Renal cortex interstitium (tissue), 11 donors: ENCODE data around the gene ING1. TPM values are rescaled to one million over a fixed set of nuclear protein-coding genes. Genes with fewer than 3 reads are reported as not detected.
A peak's percentile ranks its signal among the peaks of the same experiment; 100 is the strongest.
"Not testable (repeated sequence)": the region's sequence is repeated elsewhere in the genome, so short reads cannot be mapped to it uniquely, and the experiment has no call there.

Experiments used
- DNase-seq, 11 donors: peaks; one replicate each; pipeline ENCODE4 v3.0.0-alpha.2; 2013; ENCODE audit warnings: low read depth in 9 of 11, low spot score in 4 of 11; ENCODE audit errors: extremely low read depth in 1 of 11
- polyA plus RNA-seq, 3 donors: library from polyadenylated mRNA; unstranded; fragments of 120-200 nt; gene quantifications; one replicate each; pipeline ENCODE4 v1.2.1, GENCODE V29; 2013; ENCODE audit not compliant: insufficient read length in 3 of 3

Gene ING1
- polyA plus RNA-seq, 3 donors = 25.8 to 31.7 (median 30.8) TPM

DNA sequence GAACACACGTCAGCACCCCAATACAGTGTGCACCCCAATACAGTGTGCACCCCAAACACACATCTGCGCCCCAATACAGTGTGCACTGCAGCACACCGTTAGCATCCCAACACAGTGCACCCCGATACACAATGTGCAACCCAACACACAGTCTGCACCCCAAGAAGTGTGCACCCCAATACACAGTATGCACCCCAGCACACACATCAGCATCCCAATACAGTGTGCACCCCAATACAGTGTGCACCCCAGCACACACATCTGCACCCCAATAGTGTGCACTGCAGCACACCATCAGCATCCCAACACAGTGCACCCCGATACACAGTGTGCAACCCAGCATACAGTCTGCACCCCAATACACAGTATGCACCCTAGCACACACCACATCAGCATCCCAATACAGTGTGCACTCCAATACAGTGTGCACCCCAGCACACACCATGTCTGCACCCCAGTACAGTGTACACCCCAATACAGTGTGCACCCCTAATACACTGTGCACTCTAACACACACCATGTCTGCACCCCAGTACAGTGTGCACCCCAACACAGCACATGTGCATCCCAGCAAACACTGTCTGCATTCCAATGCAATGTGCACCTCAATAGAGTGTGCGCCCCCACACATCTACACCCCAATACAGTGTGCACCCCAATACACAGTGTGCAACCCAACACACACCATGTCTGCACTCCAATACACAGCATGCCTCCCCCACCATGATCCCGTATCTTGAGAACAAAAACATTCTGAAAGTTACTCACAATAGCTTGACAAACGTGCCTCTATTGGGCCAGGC is 6.7 kb upstream of the ING1 start:
- DNase-seq = no peak

- DNase-seq = peak in 9 of 11 donors; percentile 74 to 91 (median 87)
Observed at GRCh38 chr13:110712081-110712848, 1.2 kb upstream of the ING1 start.

DNA sequence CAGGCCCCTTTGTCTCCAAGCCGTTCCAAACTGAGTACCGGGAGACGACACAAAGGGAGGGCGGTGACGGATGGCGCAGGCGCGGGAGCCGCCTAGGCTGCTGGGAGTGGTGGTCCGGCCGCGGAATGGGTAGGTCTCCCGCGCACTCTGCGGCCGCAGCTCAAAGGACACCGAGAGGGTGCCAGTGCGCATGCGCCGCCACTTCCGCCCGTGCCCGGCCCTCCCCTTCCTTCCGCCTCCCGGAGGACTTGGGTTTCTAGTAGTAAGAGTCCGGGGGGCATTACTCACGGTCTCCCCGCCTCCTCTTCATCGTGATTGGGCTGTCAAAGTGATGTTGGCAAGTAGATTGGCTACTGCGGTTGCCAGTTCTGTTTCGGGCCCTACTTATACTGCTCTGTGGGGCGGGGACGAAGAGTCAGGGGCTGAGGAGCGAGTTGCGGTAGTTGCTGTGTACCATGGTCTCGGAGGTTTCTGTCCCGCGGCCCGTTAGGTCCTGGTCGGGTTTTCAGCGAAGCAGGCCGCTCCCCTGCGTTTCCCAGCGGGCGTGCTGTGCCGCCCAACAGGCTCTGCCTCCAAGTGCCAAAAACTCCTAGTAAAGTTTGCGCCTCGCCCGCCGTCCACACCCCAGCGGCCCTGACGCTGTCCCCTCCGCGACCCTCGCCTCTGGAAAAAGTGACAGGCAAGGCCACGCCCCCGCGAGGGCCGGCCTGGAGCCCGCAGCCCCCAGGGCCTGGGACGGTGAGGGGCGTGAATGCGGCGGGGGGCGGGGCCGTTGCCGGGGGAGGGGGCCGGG is 455 bp upstream of the ING1 start:
- DNase-seq = peak; percentile 98 to 100 (median 99)

GRCh38 chr13:110713981-110714796 is 689 bp downstream of the ING1 start:
- peak in 6 of 11 donors; percentile 37 to 56 (median 47) for DNase-seq

DNA sequence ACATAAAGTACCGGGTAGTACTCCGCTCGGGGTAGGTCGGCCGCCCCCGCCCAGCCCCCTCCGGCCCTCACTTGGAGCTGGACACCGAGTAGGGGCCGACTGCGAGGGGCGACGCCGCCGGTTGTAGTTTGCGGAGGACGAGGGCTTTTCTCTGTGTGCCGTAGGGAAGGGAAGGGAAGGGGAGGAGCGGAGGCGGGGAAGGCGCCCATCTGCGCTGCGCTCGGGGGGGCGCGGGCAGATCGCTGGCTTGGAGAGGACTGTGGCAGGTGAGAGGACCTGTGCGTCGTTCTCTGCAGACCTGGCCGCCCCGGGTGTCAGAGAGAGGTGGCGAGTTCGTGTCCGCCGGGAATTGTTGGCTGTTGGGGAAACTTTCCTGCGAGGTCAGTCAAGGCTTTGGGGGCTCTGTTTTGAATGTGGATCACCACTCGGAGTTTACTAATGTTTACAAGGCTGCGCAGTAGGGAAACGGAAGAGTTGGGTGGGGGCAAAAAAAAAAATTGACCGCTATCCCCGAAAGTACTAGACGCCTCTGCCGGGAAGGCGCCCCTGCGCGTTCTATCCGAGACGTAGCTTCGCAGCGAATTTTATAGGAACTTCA is 1.4 kb downstream of the ING1 start:
- DNase-seq = peak in 4 of 11 donors; percentile 34 to 47 (median 38)

- peak; percentile 95 to 100 (median 99) for DNase-seq
Observed at GRCh38 chr13:110715395-110716246, 2.1 kb downstream of the ING1 start.

DNA sequence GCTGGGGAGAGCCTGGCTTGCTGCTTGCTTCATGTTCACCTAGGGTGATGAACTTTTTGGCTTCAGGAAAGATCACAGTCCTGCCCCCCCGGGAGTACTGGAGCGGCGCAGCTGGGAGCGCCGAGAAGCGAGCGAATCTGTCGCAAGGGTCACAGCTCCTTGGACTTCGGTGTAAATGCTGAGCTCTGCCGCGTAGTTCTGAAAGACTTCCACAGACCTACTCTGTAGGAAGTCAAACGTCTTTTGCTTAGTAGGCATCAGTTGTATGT is 2.7 kb downstream of the ING1 start:
- DNase-seq = peak in 1 of 11 donors; percentile 17

- no peak for DNase-seq
Observed at GRCh38 chr13:110719036-110719710, 5.7 kb downstream of the ING1 start.

DNA sequence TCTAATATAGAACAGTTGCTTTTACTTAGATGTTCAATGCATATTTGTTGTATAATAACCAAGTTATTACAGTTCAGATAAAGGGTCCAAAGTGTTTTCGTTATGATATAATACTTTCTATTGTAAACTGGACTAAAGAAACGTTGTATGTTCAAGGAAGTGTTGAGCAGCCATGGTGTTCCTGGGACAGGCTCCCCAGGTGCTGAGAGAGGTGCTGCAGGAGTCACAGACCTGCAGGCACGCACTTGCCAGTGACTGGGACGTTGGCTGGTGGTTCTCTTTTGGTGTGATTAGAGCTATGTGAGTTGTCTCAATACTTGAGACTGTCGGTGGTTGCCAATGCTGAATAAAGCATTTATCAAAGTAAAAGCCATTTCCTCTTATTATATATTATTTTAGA is 9.5 kb downstream of the ING1 start:
- DNase-seq = no peak

DNA sequence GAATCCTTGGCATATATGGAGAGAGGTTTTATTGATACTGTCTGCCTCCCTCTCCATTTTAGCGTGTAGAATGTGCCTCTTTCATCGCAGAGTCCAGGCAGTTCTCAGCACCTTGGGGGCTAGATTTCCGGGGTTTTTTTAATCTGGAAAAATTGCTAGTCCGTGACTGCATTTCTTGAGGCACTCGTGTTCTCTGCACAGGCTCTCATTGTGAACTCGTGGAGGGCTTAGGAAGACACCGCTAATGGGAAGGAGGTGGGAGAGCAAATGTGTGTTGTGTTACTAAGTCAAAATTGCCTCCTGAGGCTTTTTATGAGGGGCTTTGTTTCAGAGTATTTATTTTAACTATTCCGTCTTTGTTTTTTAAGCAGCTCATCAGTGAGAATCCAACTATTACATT is 10.1 kb downstream of the ING1 start:
- no peak for DNase-seq

- DNase-seq = not testable (repeated sequence)
Observed at GRCh38 chr13:110726153-110726552, 12.7 kb downstream of the ING1 start.

GRCh38 chr13:110726726-110727125 is 13.2 kb downstream of the ING1 start:
- DNase-seq = no peak

GRCh38 chr13:110731072-110731471 is 17.6 kb downstream of the ING1 start:
- no peak for DNase-seq

GRCh38 chr13:110734561-110734960 is 21.1 kb downstream of the ING1 start:
- DNase-seq = no peak

GRCh38 chr13:110737555-110737954 is 24.1 kb downstream of the ING1 start:
- DNase-seq = no peak

- no peak for DNase-seq
Observed at GRCh38 chr13:110743687-110744086, 30.2 kb downstream of the ING1 start.

DNA sequence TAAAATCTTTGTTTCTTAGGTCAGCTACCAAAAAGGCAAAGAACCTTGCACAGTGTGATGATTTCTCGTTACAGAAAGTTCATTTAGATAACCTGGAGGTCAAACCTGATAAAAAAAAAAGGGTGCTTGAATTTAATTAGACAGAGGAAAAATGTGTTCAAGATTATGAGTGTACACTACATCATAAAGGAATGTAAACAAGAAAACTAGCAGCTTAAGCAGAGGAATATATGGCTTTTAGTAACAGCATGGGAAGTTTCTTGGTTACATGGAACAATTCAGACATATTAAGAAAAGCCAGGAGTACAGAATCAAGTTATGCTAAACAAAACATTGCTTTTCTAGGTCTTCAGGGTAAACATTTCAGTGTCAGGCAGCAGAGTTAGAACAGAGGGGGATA is 32.9 kb downstream of the ING1 start:
- no peak for DNase-seq
